MM.1S (cell line): Measurements from ENCODE around the gene HOXA2.

Source experiments
- DNase-seq: peaks from one replicate; pipeline ENCODE4 v3.0.0-alpha.2; 2015
- H2AFZ ChIP-seq: fragments of 300-600 bp; sonication (generic); 2 replicates; pipeline ENCODE4 v1.6.0; 2016; ENCODE audit warnings: antibody characterized with exemption, low read length
- H3F3A ChIP-seq: fragments of 300-600 bp; sonication (generic); 2 replicates; pipeline ENCODE4 v1.6.1; 2016; ENCODE audit warnings: mild to moderate bottlenecking, antibody characterized with exemption, low read length, moderate library complexity, mixed read lengths; ENCODE audit not compliant: insufficient read depth
- H3K27ac ChIP-seq: fragments of 300-600 bp; sonication (generic); 2 replicates; pipeline ENCODE4 v1.5.1; 2016; ENCODE audit warnings: mild to moderate bottlenecking, low read length
- H3K27me3 ChIP-seq: fragments of 300-600 bp; sonication (generic); replicated peaks from 2 replicates; pipeline ENCODE4 v1.6.0; 2016; ENCODE audit warnings: low read length; ENCODE audit not compliant: insufficient read depth
- H3K36me3 ChIP-seq: fragments of 300-600 bp; sonication (generic); replicated peaks from 2 replicates; pipeline ENCODE4 v1.6.1; 2016; ENCODE audit warnings: mild to moderate bottlenecking, low read length, mixed read lengths; ENCODE audit not compliant: insufficient read depth
- H3K4me1 ChIP-seq: fragments of 300-600 bp; sonication (generic); 2 replicates; pipeline ENCODE4 v1.6.1; 2016; ENCODE audit warnings: low read length, mixed read lengths
- H3K4me2 ChIP-seq: fragments of 300-600 bp; sonication (generic); 2 replicates; pipeline ENCODE4 v1.6.0; 2016; ENCODE audit warnings: low read depth, low read length
- H3K4me3 ChIP-seq: fragments of 300-600 bp; sonication (generic); 2 replicates; pipeline ENCODE4 v1.5.1; 2016; ENCODE audit warnings: low read length, mixed read lengths
- H3K79me2 ChIP-seq: fragments of 300-600 bp; sonication (generic); 2 replicates; pipeline ENCODE4 v1.6.1; 2016; ENCODE audit warnings: mixed run types, low read length, mixed read lengths
- H3K9ac ChIP-seq: fragments of 300-600 bp; sonication (generic); 2 replicates; pipeline ENCODE4 v1.6.1; 2016; ENCODE audit warnings: low read length, mixed read lengths
- H3K9me2 ChIP-seq: fragments of 300-600 bp; sonication (generic); replicated peaks from 2 replicates; pipeline ENCODE4 v1.6.1; 2016; ENCODE audit warnings: mild to moderate bottlenecking, low read length, mixed read lengths; ENCODE audit not compliant: insufficient read depth
- H3K9me3 ChIP-seq: fragments of 300-600 bp; sonication (generic); replicated peaks from 2 replicates; pipeline ENCODE4 v1.6.1; 2016; ENCODE audit warnings: mild to moderate bottlenecking, low read length, mixed read lengths; ENCODE audit not compliant: insufficient read depth
- H4K20me1 ChIP-seq: fragments of 300-600 bp; sonication (generic); 2 replicates; pipeline ENCODE4 v1.6.1; 2016; ENCODE audit warnings: mild to moderate bottlenecking, low read length, moderate library complexity, mixed read lengths; ENCODE audit not compliant: insufficient read depth
- EZH2 ChIP-seq: fragments of 300-600 bp; sonication (generic); optimal IDR thresholded peaks from 2 replicates; pipeline ENCODE3; 2017; ENCODE audit warnings: low read depth, mild to moderate bottlenecking, antibody characterized with exemption, low read length, mixed read lengths
- EZH2phosphoT487 ChIP-seq: fragments of 300-600 bp; sonication (generic); IDR thresholded peaks from 2 replicates; pipeline ENCODE4 v1.6.1; 2018; ENCODE audit warnings: antibody characterized with exemption, low read length
- TF ChIP-seq, protein P1 (sequence below): fragments of 300-600 bp; sonication (generic); IDR thresholded peaks from 2 replicates; pipeline ENCODE4 v1.5.1; 2016; ENCODE audit warnings: antibody characterized with exemption, low read length, mixed read lengths

HOXA2 gene

GRCh38 chr7:27053153-27053552 is 49.3 kb downstream of the HOXA2 start:
- Histone ChIP-seq H3K27me3 (no peaks in the 10 kb centered on the region), H3K4me1 (no peaks in the 10 kb centered on the region), H3K4me2 (no peak overlapping the region), H3F3A (no peaks in the 10 kb centered on the region), H3K36me3 (no peaks in the 10 kb centered on the region), H2AFZ (no peak overlapping the region), H3K27ac (no peak overlapping the region), H4K20me1 (no peaks in the 10 kb centered on the region), H3K9ac (no peak overlapping the region), H3K79me2 (no peaks in the 10 kb centered on the region), H3K9me2 (no peaks in the 10 kb centered on the region), H3K4me3 (no peak overlapping the region), H3K9me3 (no peaks in the 10 kb centered on the region)
- TF ChIP-seq EZH2phosphoT487 (no peak), EZH2 (no peak)
- TF ChIP-seq, protein P1, sequence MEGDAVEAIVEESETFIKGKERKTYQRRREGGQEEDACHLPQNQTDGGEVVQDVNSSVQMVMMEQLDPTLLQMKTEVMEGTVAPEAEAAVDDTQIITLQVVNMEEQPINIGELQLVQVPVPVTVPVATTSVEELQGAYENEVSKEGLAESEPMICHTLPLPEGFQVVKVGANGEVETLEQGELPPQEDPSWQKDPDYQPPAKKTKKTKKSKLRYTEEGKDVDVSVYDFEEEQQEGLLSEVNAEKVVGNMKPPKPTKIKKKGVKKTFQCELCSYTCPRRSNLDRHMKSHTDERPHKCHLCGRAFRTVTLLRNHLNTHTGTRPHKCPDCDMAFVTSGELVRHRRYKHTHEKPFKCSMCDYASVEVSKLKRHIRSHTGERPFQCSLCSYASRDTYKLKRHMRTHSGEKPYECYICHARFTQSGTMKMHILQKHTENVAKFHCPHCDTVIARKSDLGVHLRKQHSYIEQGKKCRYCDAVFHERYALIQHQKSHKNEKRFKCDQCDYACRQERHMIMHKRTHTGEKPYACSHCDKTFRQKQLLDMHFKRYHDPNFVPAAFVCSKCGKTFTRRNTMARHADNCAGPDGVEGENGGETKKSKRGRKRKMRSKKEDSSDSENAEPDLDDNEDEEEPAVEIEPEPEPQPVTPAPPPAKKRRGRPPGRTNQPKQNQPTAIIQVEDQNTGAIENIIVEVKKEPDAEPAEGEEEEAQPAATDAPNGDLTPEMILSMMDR, result no peak
- no peak for DNase-seq

DNA sequence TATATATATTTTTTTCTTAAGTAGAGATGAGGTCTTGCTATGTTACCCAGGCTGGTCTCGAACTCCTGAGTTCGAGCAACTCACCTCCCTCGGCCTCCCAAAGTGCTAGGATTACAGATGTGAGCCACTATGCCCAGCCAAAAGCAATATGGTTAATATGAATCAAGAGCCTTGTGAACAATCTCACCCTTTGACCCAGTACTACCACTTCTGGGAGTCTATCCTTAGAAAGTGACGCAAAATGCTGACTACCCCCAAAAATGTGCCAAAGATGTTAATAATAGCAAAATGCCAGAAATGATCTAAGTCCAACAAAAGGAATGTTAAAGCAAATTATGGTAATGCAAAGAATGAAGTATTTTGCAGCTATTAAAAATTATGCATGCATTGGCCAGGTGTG is 51.0 kb downstream of the HOXA2 start:
- no peak for DNase-seq
- H2AFZ ChIP-seq, result no peak overlapping the region
- H3F3A ChIP-seq, result no peaks in the 10 kb centered on the region
- H3K9me2 ChIP-seq, result no peaks in the 10 kb centered on the region
- H4K20me1 ChIP-seq, result no peaks in the 10 kb centered on the region
- TF ChIP-seq EZH2 (no peak), EZH2phosphoT487 (no peak)
- TF ChIP-seq, protein P1, result no peak
- H3K4me2 ChIP-seq, result no peak overlapping the region
- H3K4me1 ChIP-seq, result no peaks in the 10 kb centered on the region
- H3K27me3 ChIP-seq, result no peaks in the 10 kb centered on the region
- no peaks in the 10 kb centered on the region for H3K9me3 ChIP-seq
- no peaks in the 10 kb centered on the region for H3K79me2 ChIP-seq
- no peaks in the 10 kb centered on the region for H3K36me3 ChIP-seq
- no peak overlapping the region for H3K27ac ChIP-seq
- no peak overlapping the region for H3K4me3 ChIP-seq
- no peak overlapping the region for H3K9ac ChIP-seq
